CD4-positive, alpha-beta T cell treated with Interleukin-6 for 4 hours (primary cell): Measurements from ENCODE around the gene C20orf96.
"Not testable (repeated sequence)": the region's sequence is repeated elsewhere in the genome, so short reads cannot be mapped to it uniquely, and the experiment has no call there.

Source experiments
- DNase-seq: peaks from one replicate; pipeline ENCODE4 v3.0.0-alpha.2; 2020; ENCODE audit warnings: mixed read lengths

C20orf96 gene

DNA sequence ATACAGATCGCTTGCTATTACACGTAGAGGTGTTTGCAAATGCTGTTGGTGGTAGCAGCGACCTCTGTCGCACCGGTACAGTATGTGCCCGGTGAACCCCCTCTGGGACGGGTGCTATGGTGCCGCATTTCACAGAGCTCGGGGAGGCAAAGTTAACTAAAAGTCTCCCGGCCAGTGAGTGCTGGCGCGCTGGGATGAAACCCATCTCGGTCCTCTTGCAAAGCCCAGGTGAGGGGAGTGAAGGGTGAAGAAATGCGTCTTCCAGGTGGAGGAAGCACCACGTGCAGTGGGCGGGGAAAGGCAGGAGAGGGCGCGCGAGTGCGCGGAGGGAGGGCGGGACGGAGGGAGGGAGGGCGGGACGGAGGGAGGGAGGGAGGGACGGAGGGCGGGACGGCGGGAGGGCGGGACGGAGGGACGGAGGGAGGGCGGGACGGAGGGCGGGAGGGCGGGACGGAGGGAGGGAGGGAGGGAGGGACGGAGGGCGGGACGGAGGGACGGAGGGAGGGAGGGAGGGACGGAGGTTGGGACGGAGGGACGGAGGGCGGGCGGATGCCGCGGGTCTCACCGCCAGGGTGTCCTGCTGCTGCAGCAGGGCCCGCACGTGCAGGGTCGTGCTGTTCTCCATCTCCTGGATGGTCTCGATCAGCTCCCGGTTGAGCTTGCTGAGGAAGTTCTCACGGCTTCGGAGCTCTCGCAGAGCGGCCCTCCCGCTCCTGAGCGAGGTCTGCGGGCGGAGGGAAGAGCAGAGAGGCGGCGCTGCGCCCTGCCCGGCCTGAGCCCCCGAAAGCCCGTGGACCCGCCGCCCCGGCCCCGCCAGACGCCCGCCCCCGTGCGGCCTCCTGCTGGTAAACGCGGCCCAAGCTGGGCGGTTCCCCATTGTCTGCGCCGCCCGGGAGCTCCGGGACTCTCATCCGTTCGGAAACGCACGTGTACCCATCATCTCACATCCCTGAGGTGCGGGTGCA is 11.7 kb downstream of the C20orf96 start:
- DNase-seq: no peak

DNA sequence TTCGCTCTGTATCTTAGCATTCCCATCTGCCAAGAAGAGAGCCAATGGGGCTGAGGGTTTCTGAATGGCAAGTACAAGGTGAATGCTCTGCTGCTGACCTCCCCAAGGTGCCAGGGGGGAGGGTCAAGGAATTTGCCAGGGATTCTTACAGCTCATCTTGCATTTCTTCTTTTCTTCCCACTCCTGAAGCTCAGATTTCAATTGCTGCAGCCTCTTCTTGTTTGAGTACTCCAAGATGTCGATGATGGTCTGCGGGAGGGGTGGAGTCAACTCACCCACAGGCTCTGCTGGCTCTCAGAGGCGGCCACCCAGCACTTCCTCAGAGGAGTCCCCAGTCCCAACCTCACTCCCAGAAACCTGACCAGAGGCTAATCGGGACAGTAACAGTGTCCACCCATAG is 12.4 kb downstream of the C20orf96 start:
- DNase-seq: no peak

DNA sequence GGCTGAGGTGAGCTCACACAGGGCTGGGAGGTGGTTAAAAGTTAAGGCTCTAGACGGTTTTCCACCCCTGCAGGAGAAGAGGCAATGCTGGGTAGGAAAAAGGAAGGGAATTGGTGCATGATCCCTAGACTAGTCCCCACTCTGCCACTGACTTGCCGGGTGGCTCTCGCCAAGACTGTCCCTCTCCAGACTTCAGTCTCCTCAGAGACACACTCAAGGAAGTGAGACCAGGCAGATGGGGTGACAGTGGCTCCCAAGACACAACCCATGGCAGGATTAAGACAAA is 13.1 kb downstream of the C20orf96 start:
- DNase-seq: no peak

DNA sequence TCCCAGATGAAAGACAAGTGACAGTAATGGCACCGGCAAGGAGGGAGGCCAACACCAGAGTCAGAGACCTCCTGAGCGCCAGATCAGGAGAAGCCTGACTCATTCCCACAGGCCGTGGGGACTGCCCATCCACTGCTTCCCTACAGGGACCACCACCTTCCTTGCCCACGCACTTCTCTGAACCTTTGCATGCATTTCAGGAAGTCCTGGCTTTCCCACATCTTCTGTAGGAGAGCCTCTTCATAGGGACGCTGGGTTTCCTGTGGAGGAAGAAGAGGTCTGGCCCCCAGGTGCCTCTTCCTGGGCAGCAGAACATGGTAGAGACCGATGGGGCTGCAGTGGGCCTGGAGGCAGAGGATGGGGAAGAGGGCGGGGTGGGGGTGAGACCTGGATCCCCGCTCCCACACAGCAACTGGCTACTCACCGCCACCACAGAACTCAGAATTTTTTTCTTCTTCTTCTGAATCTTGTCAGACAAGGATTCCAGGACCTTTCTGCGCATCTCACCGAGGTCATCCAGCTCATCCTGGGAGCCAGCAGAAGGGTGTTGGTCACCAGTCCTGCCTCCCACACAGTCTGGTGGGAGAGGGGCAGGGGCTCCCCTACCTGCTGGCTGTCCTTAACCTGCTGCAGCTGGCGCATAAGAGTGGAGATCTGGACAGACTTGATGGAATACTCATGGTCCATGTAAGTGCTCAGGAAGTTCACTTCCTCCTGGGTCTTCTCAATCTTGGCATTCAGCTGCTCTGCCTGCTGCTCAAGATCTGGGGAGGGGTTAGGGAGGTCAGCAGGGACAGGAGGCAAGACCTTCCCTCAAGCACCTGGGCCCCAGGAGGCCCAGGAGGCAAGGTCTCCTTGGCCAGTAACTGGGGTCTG is 13.7 kb downstream of the C20orf96 start:
- no peak for DNase-seq

DNA sequence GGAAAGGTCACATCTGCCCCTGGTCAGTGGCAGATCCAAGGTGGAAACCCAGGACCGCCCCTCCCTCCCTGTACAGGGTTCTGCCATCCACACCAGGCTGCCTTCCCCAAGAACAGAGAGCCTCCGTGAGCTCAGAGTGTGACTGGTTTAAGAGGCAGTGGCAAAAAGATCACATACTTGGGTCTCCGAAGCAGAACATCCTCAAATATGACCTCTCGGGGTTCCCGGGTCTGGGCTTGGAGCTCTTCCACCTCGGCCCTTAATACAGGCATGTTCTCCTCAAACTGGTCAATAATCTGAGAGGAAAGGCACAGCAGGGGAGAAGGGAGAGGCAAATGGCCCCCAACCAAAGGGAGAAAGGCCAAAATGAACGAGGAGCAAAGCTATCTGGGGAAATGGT is 14.8 kb downstream of the C20orf96 start:
- no peak for DNase-seq

DNA sequence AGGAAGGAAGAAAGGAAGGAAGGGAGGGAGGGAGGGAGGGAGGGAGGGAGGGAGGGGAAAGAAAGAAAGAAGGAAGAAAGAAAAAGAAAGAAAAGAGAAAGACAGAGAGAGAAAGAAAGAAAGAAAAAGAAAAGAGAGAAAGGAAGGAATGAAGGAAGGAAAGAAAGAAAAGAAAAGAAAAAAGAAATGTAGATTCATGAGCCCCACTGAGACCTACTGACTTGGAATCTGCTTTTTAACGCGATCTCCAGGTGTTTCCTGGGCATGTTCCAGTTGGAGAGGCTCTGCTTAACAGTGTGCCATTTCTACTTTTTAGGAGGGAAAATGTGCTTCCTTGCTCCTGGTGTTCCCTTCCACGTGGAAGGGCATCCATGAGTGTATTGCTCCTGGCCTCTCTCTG is 16.7 kb downstream of the C20orf96 start:
- no peak for DNase-seq

DNA sequence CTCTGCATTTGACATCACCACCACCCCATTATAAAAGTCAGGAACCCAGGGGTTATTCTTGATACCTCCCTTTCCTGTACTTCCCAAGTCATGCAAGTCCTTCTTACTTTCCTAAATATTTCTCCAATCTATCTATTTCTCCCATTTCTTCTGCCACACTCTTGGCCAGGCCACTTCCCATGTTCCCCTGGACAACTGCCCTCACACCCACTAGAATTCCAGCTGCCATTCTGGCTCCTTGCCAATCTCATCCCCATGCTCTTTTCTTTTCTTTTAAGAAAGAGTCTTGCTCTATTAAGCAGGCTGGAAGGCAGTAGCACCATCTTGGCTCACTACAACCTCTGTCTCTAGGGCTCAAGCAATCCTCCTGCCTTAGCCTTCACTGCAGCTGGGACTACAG is 17.8 kb downstream of the C20orf96 start:
- no peak for DNase-seq

DNA sequence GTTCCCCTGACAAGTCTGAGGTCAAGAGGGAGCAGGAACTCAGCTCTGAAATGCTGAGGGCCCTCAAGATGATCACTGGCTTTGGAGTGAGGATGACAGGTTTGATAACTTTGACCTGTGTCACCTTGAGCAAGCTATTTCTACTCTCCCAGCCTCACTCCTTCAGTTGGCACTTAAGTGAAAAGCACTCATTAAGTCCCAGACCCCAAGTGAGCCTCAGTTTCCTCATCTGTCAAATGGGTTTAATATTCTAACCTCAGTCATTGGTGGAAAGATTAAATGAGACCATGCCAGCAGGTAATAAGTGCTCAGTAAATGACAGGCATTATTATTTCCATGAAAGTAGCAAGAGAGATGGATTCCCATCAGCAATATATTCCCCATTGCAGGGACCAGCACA is 19.0 kb downstream of the C20orf96 start:
- no peak for DNase-seq

DNA sequence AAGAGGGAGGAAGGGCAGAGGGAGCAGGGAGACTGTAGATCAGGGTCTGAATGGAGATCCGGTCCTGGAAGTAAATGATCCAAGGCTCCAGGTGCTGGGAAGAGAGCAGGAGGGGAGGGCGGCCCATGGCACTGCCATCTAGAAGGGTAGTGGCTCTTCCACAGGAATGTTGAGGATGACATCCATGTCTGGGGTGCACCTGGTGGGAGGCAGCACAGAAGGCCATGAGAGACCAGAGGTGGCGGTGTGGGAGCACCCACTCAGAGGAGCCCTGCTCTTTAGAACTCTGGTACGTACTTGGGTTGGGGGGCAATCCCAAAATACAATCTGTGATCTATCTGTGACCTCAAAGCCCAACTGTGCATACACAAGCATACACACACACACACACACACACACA is 19.5 kb downstream of the C20orf96 start:
- no peak for DNase-seq

DNA sequence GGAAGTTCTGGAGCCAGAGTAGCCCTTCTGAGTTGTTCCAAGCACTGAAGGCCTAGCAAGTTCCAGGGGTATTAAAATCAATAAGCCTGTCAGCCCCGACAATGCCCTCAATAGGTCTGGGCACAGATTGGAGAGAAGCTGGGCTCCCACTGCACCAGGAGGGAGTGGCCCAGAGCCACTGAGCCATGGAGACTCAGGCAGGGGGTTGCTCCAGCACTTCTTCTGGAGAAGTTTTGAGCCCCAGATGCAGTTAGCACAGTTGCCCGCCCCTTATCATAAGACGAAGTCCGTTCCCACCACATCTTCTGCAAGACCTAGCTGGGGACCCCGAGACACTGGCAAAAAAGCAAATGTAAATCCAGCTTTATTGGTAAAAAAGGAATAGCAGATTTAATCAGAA is 20.0 kb downstream of the C20orf96 start:
- no peak for DNase-seq

DNA sequence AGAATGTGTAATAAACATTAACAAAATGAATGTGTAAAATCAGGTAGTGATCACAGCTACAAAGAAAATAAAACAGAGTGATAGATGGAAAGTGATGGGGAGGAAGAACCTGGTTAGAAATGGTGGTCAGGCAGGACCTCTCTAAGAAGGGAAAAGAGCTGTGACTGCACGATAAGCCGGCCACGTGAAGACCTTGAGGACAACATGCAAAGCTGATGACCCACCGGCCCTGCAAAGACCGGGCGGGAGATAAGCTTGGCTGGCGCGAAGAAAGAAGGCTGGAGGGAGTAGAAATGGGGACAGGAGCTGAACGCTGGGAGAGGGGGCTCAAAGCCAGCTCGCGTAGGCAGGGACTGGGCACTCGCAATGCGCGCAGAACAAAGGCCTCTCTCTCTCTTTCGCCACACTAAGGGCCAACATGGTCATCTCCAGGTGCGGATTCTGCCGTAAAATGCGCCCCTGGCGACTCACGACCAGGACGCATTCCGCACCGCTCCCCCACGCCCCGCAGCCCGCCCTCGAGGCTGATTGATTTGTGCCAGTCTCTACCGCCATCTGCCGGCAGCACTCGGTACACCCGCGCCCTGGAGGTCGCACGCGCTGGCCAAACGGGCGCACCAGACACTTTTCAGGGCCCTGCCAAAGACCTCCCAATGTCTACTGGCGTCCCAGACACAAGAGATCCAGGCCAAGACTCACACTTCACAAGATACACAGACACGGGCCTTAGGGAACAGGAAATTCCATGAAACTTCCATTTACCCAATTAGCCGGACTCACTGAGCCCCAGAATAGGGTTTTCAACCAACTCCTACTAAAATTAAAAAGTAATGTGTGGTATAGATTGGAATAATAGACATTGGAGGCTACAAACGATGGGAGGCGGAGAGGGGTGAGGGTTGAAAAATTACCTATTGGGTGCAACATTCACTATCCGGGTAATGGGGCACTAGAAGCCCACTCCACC is 23.7 kb downstream of the C20orf96 start:
- peak; percentile 92 for DNase-seq

DNA sequence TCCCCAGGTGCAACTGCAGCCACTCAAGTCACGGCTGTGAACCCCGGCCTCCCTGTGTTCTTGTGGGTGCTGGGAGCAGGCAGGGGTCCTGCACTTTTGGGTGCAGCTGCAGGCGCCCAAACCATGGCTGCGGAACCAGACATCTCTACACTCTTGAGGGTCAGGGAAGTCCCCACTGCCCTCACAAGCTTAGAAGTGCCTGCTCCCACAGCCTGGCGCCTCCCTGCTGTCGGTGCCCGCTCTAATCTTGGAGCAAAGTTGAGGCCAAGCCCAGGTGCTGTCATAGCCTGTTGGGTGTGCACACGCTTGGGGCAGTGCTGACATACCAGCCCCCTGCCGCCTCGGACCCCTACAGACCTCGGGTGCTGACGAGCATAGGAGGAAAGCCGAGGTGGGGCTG is 26.8 kb downstream of the C20orf96 start:
- DNase-seq: no peak

DNA sequence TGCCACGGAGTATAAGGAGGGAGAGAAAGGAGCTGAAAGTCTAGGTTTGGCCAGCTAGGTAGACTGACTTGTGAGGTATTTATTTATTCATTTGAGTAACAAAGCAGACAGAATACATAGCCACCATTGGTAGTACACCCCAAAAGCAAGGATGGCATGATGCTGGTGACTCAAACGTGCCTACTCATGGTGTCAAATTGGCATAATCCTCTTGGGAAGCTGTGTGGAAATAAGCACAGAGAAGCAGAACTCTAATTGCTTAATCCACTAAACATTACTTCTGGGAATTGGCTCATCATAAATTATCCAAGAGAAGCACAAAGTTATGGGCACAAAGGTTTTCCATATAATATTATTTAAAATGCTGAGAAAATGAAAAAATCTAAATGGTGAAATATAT is 30.6 kb downstream of the C20orf96 start:
- DNase-seq: no peak

DNA sequence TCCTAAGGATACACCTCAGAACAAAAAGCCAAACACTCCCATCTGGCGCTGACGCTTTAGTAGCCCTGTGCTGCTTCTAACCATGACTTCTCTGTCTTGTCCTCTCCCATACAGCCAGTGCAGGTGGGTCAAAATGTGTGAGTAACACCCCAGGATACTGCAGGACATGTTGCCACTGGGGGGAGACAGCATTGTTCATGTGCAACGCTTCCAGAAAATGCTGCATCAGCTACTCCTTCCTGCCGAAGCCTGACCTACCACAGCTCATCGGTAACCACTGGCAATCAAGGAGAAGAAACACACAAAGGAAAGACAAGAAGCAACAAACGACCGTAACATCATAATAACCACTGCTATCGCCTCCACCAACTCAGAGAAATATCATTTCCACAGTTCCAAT is 31.6 kb downstream of the C20orf96 start:
- DNase-seq: peak; percentile 28

DNA sequence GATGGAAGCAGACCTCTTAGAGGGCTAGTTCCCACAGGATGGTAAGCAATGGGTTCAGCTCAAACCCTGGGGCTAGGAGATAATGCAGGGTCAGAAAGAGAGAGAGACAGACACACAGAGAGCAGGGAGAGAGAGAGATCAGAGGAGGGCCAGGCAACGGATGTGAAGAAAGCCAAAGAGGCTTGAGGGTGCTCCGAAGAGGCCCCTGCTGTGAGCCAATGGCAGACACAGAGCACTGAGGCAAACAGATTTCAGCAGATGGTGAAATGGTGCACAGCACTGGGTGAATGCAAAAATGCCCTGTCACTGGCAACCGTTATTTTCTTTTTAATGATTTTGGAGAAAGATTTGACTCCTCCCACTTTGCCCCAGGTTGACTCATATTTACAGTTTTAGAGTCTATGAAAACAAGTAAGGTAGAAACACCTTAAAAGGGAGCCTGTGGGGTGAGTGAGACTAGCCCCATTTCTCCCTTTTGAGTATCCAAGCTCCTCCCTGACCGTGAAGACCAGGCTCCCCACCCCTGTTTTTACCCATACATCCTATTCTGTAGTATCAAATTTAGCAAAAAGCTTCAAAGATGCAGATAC is 32.2 kb downstream of the C20orf96 start:
- DNase-seq: no peak

DNA sequence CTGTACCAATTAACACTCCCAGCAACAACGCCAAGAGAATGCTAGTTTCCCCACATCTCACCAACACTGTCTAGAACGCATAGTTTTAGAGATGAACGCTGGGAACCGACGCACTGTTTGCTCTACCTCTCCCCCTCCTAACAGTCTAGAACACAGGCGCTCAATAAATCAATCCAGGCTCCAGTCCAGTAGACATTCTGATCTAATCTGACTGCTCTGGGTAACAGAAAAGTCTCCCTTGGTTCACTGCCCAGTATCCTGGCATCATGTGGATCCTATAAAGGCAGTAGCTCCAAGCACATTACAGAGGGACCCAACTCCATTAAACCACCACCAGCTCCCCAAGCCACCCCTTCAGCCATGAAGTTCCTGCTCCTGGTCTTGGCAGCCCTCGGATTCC is 33.1 kb downstream of the C20orf96 start, which contains the start of gene DEFB132:
TSS of gene DEFB132 (plus strand) at position 306 of the 400 bp plus-strand sequence. CDS start at position 361, 55 bp downstream.
- DNase-seq: no peak

DNA sequence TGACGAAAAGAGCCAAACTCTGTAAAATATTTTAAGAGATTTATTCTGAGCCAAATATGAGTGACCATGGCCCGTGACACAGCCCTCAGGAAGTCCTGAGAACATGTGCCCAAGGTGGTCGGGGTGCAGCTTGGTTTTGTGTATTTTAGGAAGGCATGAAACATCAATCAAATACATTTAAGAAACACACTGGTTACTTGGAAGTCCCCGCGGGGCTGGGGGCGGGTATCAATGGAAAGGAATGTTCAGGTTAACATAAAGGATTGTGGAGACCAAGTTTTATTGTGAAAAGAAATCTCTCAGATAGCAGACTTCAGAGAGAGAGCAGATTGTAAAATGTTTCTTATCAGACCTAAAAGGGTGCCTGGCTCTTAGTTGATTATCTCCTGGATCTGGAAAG is 37.1 kb downstream of the C20orf96 start:
- not testable (repeated sequence) for DNase-seq

DNA sequence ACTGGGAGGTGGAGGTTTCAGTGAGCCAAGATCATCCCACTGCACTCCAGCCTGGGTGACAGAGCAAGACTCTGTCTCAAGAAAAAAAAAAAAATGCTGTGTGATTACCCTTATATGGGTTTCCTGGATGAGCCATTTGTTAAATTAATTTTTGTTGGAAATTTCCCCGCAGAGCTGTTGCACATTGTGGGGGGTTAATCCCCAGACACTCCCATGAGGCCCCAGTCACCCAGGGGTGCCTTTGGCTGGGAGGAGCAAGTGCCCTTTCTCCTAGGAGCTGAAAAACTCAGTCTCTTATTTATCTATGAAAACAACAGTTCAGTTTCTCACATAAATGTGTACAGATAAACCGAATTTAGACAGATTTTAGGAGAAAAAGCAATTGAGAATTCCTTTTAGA is 37.7 kb downstream of the C20orf96 start:
- no peak for DNase-seq

DNA sequence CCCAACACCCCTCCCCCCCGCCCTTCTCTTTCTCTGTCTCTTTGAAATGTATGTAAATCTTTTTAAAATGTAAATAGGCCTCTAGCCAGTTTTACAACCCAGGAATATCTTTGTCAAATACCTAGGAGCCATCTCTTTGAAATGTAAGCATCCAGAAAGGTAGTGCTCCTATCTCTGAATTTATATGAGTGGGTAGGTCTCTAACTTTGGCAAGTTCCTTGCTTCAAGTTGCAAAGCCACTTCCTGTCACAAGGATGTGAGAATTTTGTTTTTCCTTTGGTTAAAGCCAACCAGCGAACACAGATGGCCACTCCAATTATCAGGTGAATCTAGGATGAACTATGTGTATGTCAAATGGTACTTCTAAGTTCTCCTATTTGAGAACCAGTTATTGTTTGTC is 39.2 kb downstream of the C20orf96 start:
- DNase-seq: no peak

DNA sequence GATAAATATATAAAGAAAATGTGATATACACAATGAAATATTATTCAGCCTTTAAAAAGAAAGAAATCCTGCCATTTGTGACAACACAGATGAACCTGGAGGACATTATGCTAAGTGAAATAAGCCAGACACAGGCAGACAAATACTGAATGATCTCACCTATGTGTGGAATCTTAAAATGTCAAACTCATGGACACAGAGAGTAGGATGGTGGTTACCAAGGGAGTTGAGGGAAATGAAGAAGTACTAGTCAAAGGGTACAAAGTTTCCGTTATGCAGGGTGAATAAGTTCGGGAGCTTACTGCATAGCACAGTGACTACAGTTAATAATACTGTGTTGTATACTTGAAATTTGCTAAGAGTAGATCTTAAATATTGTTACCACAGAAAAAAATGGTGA is 47.6 kb downstream of the C20orf96 start:
- no peak for DNase-seq

DNA sequence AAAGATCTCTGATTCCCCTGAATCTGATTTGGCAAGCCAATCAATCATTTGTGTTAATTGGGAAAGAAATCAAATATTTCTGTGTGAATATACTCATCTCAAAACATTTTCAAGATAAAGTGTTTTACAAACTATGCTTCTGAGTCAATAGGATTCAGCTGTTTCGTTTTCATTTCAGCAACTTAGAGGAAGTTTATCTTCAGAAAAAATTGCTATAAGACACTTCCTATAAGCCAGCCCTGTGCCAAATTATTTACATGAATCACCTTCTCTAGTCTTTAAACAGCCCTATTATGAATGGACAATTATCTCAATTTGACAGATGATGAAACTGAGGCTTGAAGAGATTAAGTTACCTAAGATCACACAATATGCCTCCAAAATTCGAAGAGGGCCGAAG is 52.6 kb downstream of the C20orf96 start:
- DNase-seq: no peak

DNA sequence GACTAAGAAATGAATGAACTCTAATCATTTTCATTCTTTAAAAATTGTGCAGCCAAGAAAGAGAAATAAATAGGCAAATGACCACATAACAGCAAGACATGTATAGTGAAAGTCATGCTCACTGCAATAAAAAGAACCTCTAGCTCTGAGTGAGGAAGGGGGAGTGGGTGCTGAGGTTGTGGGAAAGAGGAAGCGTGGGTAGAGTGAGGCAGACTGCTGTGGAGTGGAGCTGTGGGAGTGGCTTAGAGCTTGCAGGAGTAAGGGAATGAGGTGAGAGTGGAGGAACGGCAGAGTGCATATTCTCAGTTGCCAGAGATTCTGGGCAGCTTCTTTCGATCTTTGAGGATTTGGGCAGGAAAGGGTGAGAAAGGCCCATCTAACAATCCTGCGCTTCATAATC is 53.1 kb downstream of the C20orf96 start:
- DNase-seq: peak; percentile 37
